ENCODE results near the gene FBXO44.

- TF ChIP-seq CTCF (IDR thresholded peaks at IDR 0.05; ENCODE audit: insufficient read depth, low read length) (no peak), POLR2AphosphoS5 (IDR thresholded peaks at IDR 0.05; ENCODE audit: low read depth) (no peak)
These were observed 878 bp upstream of the FBXO44 start for GRCh38 chr1:11653861-11654136.

Measured in HL-60 (cell line).